K562 (cell line): ENCODE data around the gene AMT. TPM values are rescaled to one million over a fixed set of nuclear protein-coding genes. Genes with fewer than 3 reads are reported as not detected.

Experiments
- CTCF ChIP-seq, 3 experiments: IDR thresholded peaks in 2 of 3; conservative IDR thresholded peaks in 1 of 3; 2 replicates each; pipeline ENCODE4 v1.5.1; 2011 to 2012; ENCODE audit warnings: low read length in 3 of 3, mild to moderate bottlenecking in 3 of 3, control low read depth in 2 of 3, improper control_type of control experiment in 1 of 3, inconsistent platforms in 1 of 3, low read depth in 1 of 3, mixed read lengths in 1 of 3, moderate library complexity in 1 of 3; ENCODE audit not compliant: insufficient read depth in 2 of 3
- DPF2 ChIP-seq: fragments of 450-650 bp; IDR thresholded peaks from 2 replicates; pipeline ENCODE4 v1.6.1; 2016
- E2F5 ChIP-seq: sonication (generic); formaldehyde crosslinking; IDR thresholded peaks from 2 replicates; pipeline ENCODE4 v1.8.0; 2022; ENCODE audit warnings: mild to moderate bottlenecking, missing genetic modification reagents
- FIP1L1 ChIP-seq: fragments of 200-400 bp; formaldehyde crosslinking; IDR thresholded peaks from 2 replicates; pipeline ENCODE4 v1.6.1; 2018; ENCODE audit warnings: mild to moderate bottlenecking, low read depth, low read length; ENCODE audit not compliant: poor library complexity, severe bottlenecking
- GABPB1 ChIP-seq: sonication (generic); formaldehyde crosslinking; IDR thresholded peaks from 2 replicates; pipeline ENCODE4 v1.8.0; 2022; ENCODE audit warnings: mild to moderate bottlenecking, missing genetic modification reagents
- GTF2A2 ChIP-seq: IDR thresholded peaks from 2 replicates; pipeline ENCODE4 v1.6.1; 2016; ENCODE audit warnings: mild to moderate bottlenecking, missing genetic modification characterization, missing compliant biosample characterization
- HCFC1 ChIP-seq: IDR thresholded peaks from 2 replicates; pipeline ENCODE4 v1.6.1; 2012; ENCODE audit warnings: low read depth, low read length, improper control_type of control experiment
- KDM1A ChIP-seq, 2 experiments: fragments of 450-650 bp; IDR thresholded peaks; 2 replicates each; pipeline ENCODE4 v1.6.1; 2016; ENCODE audit warnings: mild to moderate bottlenecking in 2 of 2
- KLF6 ChIP-seq: fragments of 250-450 bp; sonication (Bioruptor Pico); IDR thresholded peaks from 2 replicates; pipeline ENCODE4 v1.4.0; 2020; ENCODE audit warnings: mild to moderate bottlenecking, moderate library complexity, borderline replicate concordance
- MAFG ChIP-seq: fragments of 450-650 bp; conservative IDR thresholded peaks from 2 replicates; pipeline ENCODE4 v1.6.1; 2016; ENCODE audit warnings: missing genetic modification characterization, missing compliant biosample characterization
- MEF2D ChIP-seq: conservative IDR thresholded peaks from 2 replicates; pipeline ENCODE4 v1.6.1; 2016; ENCODE audit warnings: low read depth, missing genetic modification characterization, missing compliant biosample characterization
- NFE2 ChIP-seq: IDR thresholded peaks from 2 replicates; pipeline ENCODE4 v1.6.1; 2014; ENCODE audit warnings: antibody characterized with exemption, low read depth
- NR0B1 ChIP-seq: fragments of 450-650 bp; IDR thresholded peaks from one replicate; pipeline ENCODE4 v1.6.1; 2018; ENCODE audit warnings: mild to moderate bottlenecking, moderate library complexity; ENCODE audit not compliant: partially characterized antibody
- POLR3A ChIP-seq: IDR thresholded peaks from 2 replicates; pipeline ENCODE4 v1.6.1; 2011; ENCODE audit warnings: borderline replicate concordance, mild to moderate bottlenecking, moderate library complexity; ENCODE audit not compliant: insufficient read length, insufficient read depth; ENCODE audit errors: extremely low read depth
- PREB ChIP-seq: sonication (generic); formaldehyde crosslinking; IDR thresholded peaks from 2 replicates; pipeline ENCODE4 v1.8.1; 2023; ENCODE audit warnings: mild to moderate bottlenecking, missing genetic modification reagents
- TAF7 ChIP-seq: fragments of 450-650 bp; IDR thresholded peaks from 2 replicates; pipeline ENCODE4 v1.6.1; 2016; ENCODE audit warnings: missing genetic modification characterization, missing compliant biosample characterization
- TFAP4 ChIP-seq: sonication (generic); formaldehyde crosslinking; IDR thresholded peaks from 2 replicates; pipeline ENCODE4 v1.8.0; 2022; ENCODE audit warnings: missing genetic modification reagents, mild to moderate bottlenecking, moderate library complexity, borderline replicate concordance
- THAP7 ChIP-seq: fragments of 250-450 bp; sonication (Bioruptor Pico); IDR thresholded peaks from 2 replicates; pipeline ENCODE4 v1.5.0; 2021
- ZNF217 ChIP-seq: sonication (generic); formaldehyde crosslinking; IDR thresholded peaks from 2 replicates; pipeline ENCODE4 v1.8.0; 2022; ENCODE audit warnings: mild to moderate bottlenecking, missing genetic modification reagents
- ZNF324 ChIP-seq: fragments of 250-450 bp; sonication (Bioruptor Pico); IDR thresholded peaks from 2 replicates; pipeline ENCODE4 v1.4.0; 2020; ENCODE audit warnings: mild to moderate bottlenecking
- ZNF41 ChIP-seq: fragments of 250-450 bp; sonication (Bioruptor Pico); conservative IDR thresholded peaks from 2 replicates; pipeline ENCODE4 v1.4.0; 2020; ENCODE audit warnings: mild to moderate bottlenecking
- ZNF695 ChIP-seq: fragments of 450-650 bp; formaldehyde crosslinking; IDR thresholded peaks from 2 replicates; pipeline ENCODE4 v1.4.0; 2020; ENCODE audit warnings: mild to moderate bottlenecking, moderate library complexity
- polyA plus RNA-seq, 8 experiments: library from polyadenylated mRNA; depleted of rRNA in 4 of 8; stranded (reverse) in 5 of 8; unstranded in 3 of 8; fragments of >200 nt; fragmentation: Nextera tagmentation in 2 of 8; fragmentation: Illumina TruSeq in 1 of 8; extraction: Ambion mirVana in 2 of 8; extraction: Trizol in 1 of 8; gene quantifications; 2 replicates each; pipeline versions ENCODE4 v1.2.1 to v1.2.3, GENCODE V29; 2011 to 2014; ENCODE audit warnings: inconsistent platforms in 1 of 8, missing spikeins in 1 of 8
- total RNA-seq, 7 experiments: library from RNA; depleted of rRNA in 6 of 7; stranded (reverse); fragments of >200 nt in 6 of 7; fragmentation: Illumina TruSeq in 2 of 7; extraction: Trizol in 2 of 7; gene quantifications; 2 replicates each; pipeline versions ENCODE4 v1.2.1 to v1.2.3, GENCODE V29; 2011 to 2021; ENCODE audit warnings: low replicate concordance in 1 of 7

AMT gene
- total and polyA plus RNA-seq, 9 of the 15 experiments (the other 6 are each of a cell fraction or from before 2014, with no cell fraction given) = 0.14 to 2.1 (median 0.52) TPM

GRCh38 chr3:49465270-49466034 lies 43.2 kb upstream of the AMT start (continued):
- TF ChIP-seq ZNF41 (CRISPR knock-in tag) (no peak), GABPB1 (no peak), ZNF217 (CRISPR knock-in tag) (no peak), THAP7 (CRISPR knock-in tag) (no peak), MEF2D (tag) (no peak), E2F5 (CRISPR knock-in tag) (no peak), DPF2 (peak; percentile 76), TFAP4 (CRISPR knock-in tag) (peak; percentile 10; the same call in 1 of the 2 replicates), NR0B1 (no peak), KDM1A (IDR thresholded peaks at IDR 0.05) (peak; percentile 23 to 42; a peak in 2 of 4 replicates), TAF7 (tag) (no peak), FIP1L1 (no peak), KLF6 (CRISPR knock-in tag) (no peak; the same call in 1 of the 2 replicates), NFE2 (0 out of 2 replicates have a peak, but pooled peaks have one; percentile 34), PREB (CRISPR knock-in tag) (no peak), MAFG (tag) (no peak), ZNF695 (CRISPR knock-in tag) (no peak), CTCF (IDR thresholded peaks at IDR 0.05 in 2 of 3, conservative IDR thresholded peaks at IDR 0.05 in 1 of 3; ENCODE audit: insufficient read depth in 2 of 3, low read depth in 1 of 3, low read length in 3 of 3) (no peak), GTF2A2 (no peak), POLR3A (no peak), HCFC1 (no peak), ZNF324 (CRISPR knock-in tag) (no peak)
